HG02970 (cell line): ENCODE measurements around the gene ADAM12.

Experiments used
- ATAC-seq: cut with Tn5 transposase; IDR thresholded peaks from one replicate; pipeline ENCODE4 v1.9.1; 2021; ENCODE audit warnings: mild to moderate bottlenecking, moderate library complexity, moderate number of reproducible peaks; ENCODE audit not compliant: unreplicated experiment, low FRiP score

The ADAM12 gene

GRCh38 chr10:126006906-126007305, 381.4 kb downstream of the ADAM12 start:
- ATAC-seq: no peak

GRCh38 chr10:126006264-126006663, 382.0 kb downstream of the ADAM12 start:
- ATAC-seq: no peak

GRCh38 chr10:126004752-126005151, 383.5 kb downstream of the ADAM12 start:
- ATAC-seq: no peak

GRCh38 chr10:126001576-126001975, 386.7 kb downstream of the ADAM12 start:
- no peak for ATAC-seq

GRCh38 chr10:125999694-126000093, 388.6 kb downstream of the ADAM12 start:
- no peak for ATAC-seq

GRCh38 chr10:125997586-125997985, 390.7 kb downstream of the ADAM12 start:
- no peak for ATAC-seq

GRCh38 chr10:125995726-125996304, 392.5 kb downstream of the ADAM12 start:
- no peak for ATAC-seq

- no peak for ATAC-seq
Measured at GRCh38 chr10:125994601-125995000, 393.7 kb downstream of the ADAM12 start.

- no peak for ATAC-seq
Measured at GRCh38 chr10:125992254-125992653, 396.0 kb downstream of the ADAM12 start.

GRCh38 chr10:125991392-125991791, 396.9 kb downstream of the ADAM12 start:
- no peak for ATAC-seq

GRCh38 chr10:125990974-125991373, 397.3 kb downstream of the ADAM12 start:
- no peak for ATAC-seq

GRCh38 chr10:125989791-125990190, 398.5 kb downstream of the ADAM12 start:
- no peak for ATAC-seq

- ATAC-seq: no peak
Measured at GRCh38 chr10:125985557-125986240, 402.6 kb downstream of the ADAM12 start.

GRCh38 chr10:125984865-125985495, 403.3 kb downstream of the ADAM12 start:
- no peak for ATAC-seq

GRCh38 chr10:125984346-125984745, 403.9 kb downstream of the ADAM12 start:
- ATAC-seq: no peak

GRCh38 chr10:125983656-125984055, 404.6 kb downstream of the ADAM12 start:
- no peak for ATAC-seq

- ATAC-seq: no peak
Measured at GRCh38 chr10:125983161-125983560, 405.1 kb downstream of the ADAM12 start.

GRCh38 chr10:125982260-125982948, 405.9 kb downstream of the ADAM12 start:
- no peak for ATAC-seq

- ATAC-seq: no peak
Measured at GRCh38 chr10:125980521-125981035, 407.7 kb downstream of the ADAM12 start.

- ATAC-seq: no peak
Measured at GRCh38 chr10:125979976-125980375, 408.3 kb downstream of the ADAM12 start.

GRCh38 chr10:125976960-125977605, 411.2 kb downstream of the ADAM12 start:
- ATAC-seq: no peak
